ENCODE measurements around the gene MED6.

DNA sequence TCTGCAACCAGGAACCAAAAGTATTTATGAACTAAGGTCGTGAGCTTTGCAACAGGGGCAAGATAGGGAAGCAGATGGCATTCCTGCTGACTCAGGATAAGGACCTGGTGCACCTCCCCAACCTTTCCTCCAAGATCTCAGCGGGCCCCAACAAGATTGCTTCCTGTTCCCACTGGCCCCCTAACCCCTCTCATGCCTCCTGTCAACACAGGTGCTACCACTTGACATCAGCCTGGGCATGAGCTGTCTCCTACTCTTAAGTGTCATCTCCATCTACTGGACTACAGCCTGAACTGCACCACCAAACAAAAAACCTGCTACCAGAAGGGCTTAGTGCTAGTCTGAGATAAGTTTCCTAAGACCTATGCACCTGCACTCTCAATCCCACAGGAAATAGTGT lies 32.7 kb downstream of the MED6 start:
- TF ChIP-seq, protein P1, sequence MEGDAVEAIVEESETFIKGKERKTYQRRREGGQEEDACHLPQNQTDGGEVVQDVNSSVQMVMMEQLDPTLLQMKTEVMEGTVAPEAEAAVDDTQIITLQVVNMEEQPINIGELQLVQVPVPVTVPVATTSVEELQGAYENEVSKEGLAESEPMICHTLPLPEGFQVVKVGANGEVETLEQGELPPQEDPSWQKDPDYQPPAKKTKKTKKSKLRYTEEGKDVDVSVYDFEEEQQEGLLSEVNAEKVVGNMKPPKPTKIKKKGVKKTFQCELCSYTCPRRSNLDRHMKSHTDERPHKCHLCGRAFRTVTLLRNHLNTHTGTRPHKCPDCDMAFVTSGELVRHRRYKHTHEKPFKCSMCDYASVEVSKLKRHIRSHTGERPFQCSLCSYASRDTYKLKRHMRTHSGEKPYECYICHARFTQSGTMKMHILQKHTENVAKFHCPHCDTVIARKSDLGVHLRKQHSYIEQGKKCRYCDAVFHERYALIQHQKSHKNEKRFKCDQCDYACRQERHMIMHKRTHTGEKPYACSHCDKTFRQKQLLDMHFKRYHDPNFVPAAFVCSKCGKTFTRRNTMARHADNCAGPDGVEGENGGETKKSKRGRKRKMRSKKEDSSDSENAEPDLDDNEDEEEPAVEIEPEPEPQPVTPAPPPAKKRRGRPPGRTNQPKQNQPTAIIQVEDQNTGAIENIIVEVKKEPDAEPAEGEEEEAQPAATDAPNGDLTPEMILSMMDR (IDR thresholded peaks at IDR 0.05; ENCODE audit: low read depth, low read length, poor library complexity, severe bottlenecking) = peak; percentile 68
- no peak for TF ChIP-seq EZH2phosphoT487 (IDR thresholded peaks at IDR 0.05; ENCODE audit: borderline replicate concordance, low read length)

All from DOHH2 (cell line).